DND-41 (cell line): ENCODE data around the gene CPSF4.
A peak's percentile ranks its signal among the peaks of the same experiment; 100 is the strongest.

ENCODE experiments used
- ATAC-seq: fragments of 200-7000 bp; cut with Tn5 transposase; 3 replicates; pipeline ENCODE4 v1.9.1; 2021; ENCODE audit warnings: low read depth; ENCODE audit not compliant: insufficient read depth
- DNase-seq: peaks from one replicate; pipeline ENCODE4 v3.0.0-alpha.2; 2020
- H2AFZ ChIP-seq: 2 replicates; pipeline ENCODE4 v1.6.0; 2012; ENCODE audit warnings: low read depth, low read length
- H3K27ac ChIP-seq: 2 replicates; pipeline ENCODE4 v1.5.1; 2012; ENCODE audit warnings: low read length, inconsistent platforms
- H3K27me3 ChIP-seq: fragments of 200-600 bp; sonication (generic); 2 replicates; pipeline ENCODE4 v1.6.0; 2012; ENCODE audit warnings: low read length, mild to moderate bottlenecking, inconsistent platforms; ENCODE audit not compliant: insufficient read depth, poor library complexity
- H3K36me3 ChIP-seq: 2 replicates; pipeline ENCODE4 v1.5.1; 2012; ENCODE audit warnings: low read length, inconsistent platforms; ENCODE audit not compliant: insufficient read depth
- H3K4me1 ChIP-seq: 2 replicates; pipeline ENCODE4 v1.5.1; 2012; ENCODE audit warnings: mild to moderate bottlenecking, low read length; ENCODE audit not compliant: insufficient read depth
- H3K4me2 ChIP-seq: 2 replicates; pipeline ENCODE4 v1.6.0; 2012; ENCODE audit warnings: mild to moderate bottlenecking, moderate library complexity, low read length, inconsistent platforms; ENCODE audit not compliant: insufficient read depth
- H3K4me3 ChIP-seq, 2 experiments: fragments of 200-600 bp in 1 of 2; shearing (Covaris generic) in 1 of 2; 2 replicates each; pipeline ENCODE4 v1.5.1; 2012 to 2016; ENCODE audit warnings: inconsistent platforms in 2 of 2, low read length in 2 of 2, mild to moderate bottlenecking in 2 of 2, low read depth in 1 of 2, moderate library complexity in 1 of 2
- H3K79me2 ChIP-seq: 2 replicates; pipeline ENCODE4 v1.6.0; 2012; ENCODE audit warnings: low read length, inconsistent platforms; ENCODE audit not compliant: insufficient read depth
- H3K9ac ChIP-seq: 2 replicates; pipeline ENCODE4 v1.6.0; 2012; ENCODE audit warnings: low read depth, mild to moderate bottlenecking, inconsistent platforms, low read length, moderate library complexity
- H3K9me3 ChIP-seq: 2 replicates; pipeline ENCODE4 v1.5.1; 2012; ENCODE audit warnings: low read length, moderate library complexity, mild to moderate bottlenecking, inconsistent platforms; ENCODE audit not compliant: insufficient read depth, severe bottlenecking
- H4K20me1 ChIP-seq: 2 replicates; pipeline ENCODE4 v1.6.0; 2012; ENCODE audit warnings: low read length; ENCODE audit not compliant: insufficient read depth
- EZH2 ChIP-seq: IDR thresholded peaks from 3 replicates; pipeline ENCODE4 v1.6.1; 2012; ENCODE audit warnings: borderline replicate concordance, low read depth, mild to moderate bottlenecking, moderate library complexity, low read length, inconsistent platforms; ENCODE audit not compliant: severe bottlenecking
- TF ChIP-seq, protein P1 (sequence below): IDR thresholded peaks from 2 replicates; pipeline ENCODE4 v1.5.1; 2012; ENCODE audit warnings: borderline replicate concordance, low read length, moderate library complexity, mild to moderate bottlenecking; ENCODE audit not compliant: poor library complexity, severe bottlenecking; ENCODE audit errors: extremely low read depth

The CPSF4 gene

GRCh38 chr7:99398891-99399445 is 39.8 kb upstream of the CPSF4 start:
- DNase-seq (no peak), ATAC-seq (peak; percentile 2; the same call in 1 of the 3 replicates)
- H3K9me3 ChIP-seq = no peaks in the 10 kb centered on the region
- no peak overlapping the region for H3K4me2 ChIP-seq
- no peak overlapping the region for H3K9ac ChIP-seq
- H4K20me1 ChIP-seq = peaks cover 72% of the 10 kb centered on the region
- TF ChIP-seq, protein P1, sequence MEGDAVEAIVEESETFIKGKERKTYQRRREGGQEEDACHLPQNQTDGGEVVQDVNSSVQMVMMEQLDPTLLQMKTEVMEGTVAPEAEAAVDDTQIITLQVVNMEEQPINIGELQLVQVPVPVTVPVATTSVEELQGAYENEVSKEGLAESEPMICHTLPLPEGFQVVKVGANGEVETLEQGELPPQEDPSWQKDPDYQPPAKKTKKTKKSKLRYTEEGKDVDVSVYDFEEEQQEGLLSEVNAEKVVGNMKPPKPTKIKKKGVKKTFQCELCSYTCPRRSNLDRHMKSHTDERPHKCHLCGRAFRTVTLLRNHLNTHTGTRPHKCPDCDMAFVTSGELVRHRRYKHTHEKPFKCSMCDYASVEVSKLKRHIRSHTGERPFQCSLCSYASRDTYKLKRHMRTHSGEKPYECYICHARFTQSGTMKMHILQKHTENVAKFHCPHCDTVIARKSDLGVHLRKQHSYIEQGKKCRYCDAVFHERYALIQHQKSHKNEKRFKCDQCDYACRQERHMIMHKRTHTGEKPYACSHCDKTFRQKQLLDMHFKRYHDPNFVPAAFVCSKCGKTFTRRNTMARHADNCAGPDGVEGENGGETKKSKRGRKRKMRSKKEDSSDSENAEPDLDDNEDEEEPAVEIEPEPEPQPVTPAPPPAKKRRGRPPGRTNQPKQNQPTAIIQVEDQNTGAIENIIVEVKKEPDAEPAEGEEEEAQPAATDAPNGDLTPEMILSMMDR = no peak
- no peak for TF ChIP-seq EZH2
- peaks cover 2% of the 10 kb centered on the region; the same call in 1 of the 2 replicates for H3K4me1 ChIP-seq
- H3K79me2 ChIP-seq = peaks cover 30% of the 10 kb centered on the region
- H3K27ac ChIP-seq = no peak overlapping the region
- peaks cover 93% of the 10 kb centered on the region for H3K36me3 ChIP-seq
- H3K4me3 ChIP-seq = no peak overlapping the region
- no peak overlapping the region for H2AFZ ChIP-seq
- no peaks in the 10 kb centered on the region for H3K27me3 ChIP-seq

DNA sequence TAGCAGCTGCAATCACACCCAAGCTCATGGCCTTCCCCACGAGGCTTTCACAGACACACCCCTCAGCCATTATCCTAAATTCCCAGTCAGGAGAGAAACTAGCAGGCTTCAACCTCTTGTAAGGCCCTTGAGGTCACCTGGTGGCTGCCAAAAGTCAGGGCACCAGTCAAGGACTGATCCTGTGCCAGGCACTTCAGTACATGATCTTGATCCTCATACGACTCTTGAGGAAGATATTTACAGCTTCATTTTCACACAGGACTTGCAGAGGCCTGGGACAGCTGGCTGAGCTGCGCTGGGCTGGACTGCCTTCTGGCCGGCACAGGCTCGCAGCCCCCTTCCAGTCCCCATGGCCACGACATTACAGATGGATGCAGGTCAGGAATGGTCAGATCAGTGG is 39.1 kb upstream of the CPSF4 start:
- Histone ChIP-seq H3K9ac (no peak overlapping the region), H3K79me2 (peaks cover 32% of the 10 kb centered on the region), H3K9me3 (no peaks in the 10 kb centered on the region), H3K27me3 (no peaks in the 10 kb centered on the region), H3K4me2 (no peak overlapping the region), H3K27ac (no peak overlapping the region), H3K36me3 (peaks cover 93% of the 10 kb centered on the region), H3K4me3 (no peak overlapping the region), H3K4me1 (peaks cover 6% of the 10 kb centered on the region), H4K20me1 (peaks cover 73% of the 10 kb centered on the region), H2AFZ (no peak overlapping the region)
- DNase-seq = no peak
- ATAC-seq = 0 out of 3 replicates have a peak, but pooled peaks have one; percentile 1
- no peak for TF ChIP-seq EZH2
- TF ChIP-seq, protein P1 = no peak

GRCh38 chr7:99402854-99403253 is 35.9 kb upstream of the CPSF4 start:
- no peaks in the 10 kb centered on the region for H3K9me3 ChIP-seq
- DNase-seq = no peak
- no peaks in the 10 kb centered on the region for H3K27me3 ChIP-seq
- ATAC-seq = no peak
- H3K4me2 ChIP-seq = no peak overlapping the region
- peaks cover 73% of the 10 kb centered on the region for H4K20me1 ChIP-seq
- no peak overlapping the region for H3K4me3 ChIP-seq
- TF ChIP-seq EZH2 = no peak
- TF ChIP-seq, protein P1 = no peak
- no peak overlapping the region for H2AFZ ChIP-seq
- peaks cover 36% of the 10 kb centered on the region for H3K4me1 ChIP-seq
- peaks cover 61% of the 10 kb centered on the region for H3K79me2 ChIP-seq
- no peak overlapping the region for H3K9ac ChIP-seq
- H3K27ac ChIP-seq = no peak overlapping the region
- peaks cover 81% of the 10 kb centered on the region for H3K36me3 ChIP-seq
